Measurements from ENCODE around the gene C1RL.
A peak's percentile ranks its signal among the peaks of the same experiment; 100 is the strongest.

The C1RL gene

DNA sequence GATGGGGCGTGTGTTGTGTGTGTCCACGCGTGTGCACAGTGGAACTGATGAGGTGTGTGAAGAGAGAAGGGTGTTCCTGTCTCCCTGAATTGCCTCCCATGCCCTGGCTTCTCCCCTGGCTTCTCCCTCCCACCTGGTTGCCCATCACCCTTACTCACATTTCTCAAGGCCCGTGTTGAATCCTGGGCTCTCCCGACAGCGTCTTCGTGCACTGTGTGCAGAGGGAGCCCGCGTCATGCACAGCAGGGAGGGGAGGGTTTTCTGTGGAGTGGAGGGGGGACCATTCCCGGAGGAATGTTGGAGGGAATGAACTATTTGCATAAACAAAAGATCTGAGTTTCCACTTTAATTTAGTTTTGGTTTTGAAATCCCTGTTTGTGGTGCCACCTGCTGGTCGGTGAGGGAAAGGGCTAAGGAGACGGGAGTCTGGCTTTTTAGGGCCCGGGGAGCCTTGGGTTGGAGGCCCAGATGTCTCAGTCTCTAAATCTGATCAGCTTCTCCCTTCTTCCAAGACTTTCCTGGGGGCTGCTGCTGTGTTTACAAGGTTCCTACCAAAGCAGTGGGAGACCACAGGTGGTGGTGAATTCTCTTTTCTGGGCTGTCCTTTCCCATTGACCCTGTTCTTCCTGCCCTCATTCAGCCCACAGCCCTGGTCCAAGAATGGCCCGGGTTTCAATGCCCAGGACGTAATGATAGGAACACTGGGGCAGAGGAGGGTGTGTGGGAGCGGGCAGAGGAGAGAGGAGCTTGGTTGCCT lies 16.6 kb downstream of the C1RL start, which contains the start of gene C1R:
TSS of gene C1R (minus strand) at position 217 of the 757 bp plus-strand sequence. CDS start at position 160, 57 bp downstream.
- peak; percentile 71 for DNase-seq (ENCODE audit: low spot score)

DNA sequence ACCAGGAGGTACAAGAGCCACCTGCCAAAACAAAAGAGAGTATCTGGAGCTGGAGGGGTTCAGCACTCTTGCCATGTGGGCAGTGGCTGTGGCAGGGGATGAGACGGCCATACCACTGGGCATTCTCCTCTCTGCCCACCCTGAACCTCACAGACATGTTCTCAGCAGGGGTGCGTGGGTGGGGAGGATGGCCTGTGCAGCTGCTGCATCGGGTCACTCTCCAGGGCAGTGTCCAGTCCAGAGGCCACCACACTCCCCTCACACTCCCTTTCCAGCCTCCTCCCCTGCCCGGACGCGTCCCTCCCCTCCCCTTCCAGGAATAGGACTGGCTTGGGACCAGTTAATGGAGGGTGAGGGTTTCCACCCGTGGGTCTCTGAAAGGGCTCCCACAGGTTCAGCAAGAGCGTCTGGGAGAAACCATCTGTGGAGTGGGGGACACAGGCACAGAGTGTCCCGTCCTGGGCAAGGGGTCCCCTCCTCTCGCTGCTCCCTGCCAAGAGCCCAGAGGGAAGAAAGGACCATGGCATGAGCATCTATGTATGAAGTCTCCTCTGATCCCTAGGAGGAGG lies 17.3 kb downstream of the C1RL start:
- DNase-seq (ENCODE audit: low spot score), result no peak

DNA sequence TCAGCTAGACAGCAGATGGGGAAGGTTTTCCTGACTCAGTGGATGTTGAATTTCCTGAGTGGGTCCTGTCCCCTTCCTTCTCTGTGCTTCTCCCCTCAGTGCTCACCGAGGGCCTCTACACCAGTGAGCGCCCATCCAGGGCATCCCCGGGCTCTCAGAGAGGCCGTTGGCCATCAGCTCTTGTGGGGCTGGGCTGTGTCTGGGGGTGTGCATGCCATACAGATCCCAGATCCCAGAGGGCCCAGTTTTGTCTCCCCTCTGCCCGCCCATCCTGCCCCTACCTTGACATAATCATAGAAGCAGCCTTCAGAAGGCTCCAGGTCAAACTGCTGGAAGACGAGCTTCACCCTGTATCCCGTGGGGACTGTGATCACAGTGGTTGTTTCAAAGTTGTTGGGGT lies 17.8 kb downstream of the C1RL start:
- no peak for DNase-seq (ENCODE audit: low spot score)

DNA sequence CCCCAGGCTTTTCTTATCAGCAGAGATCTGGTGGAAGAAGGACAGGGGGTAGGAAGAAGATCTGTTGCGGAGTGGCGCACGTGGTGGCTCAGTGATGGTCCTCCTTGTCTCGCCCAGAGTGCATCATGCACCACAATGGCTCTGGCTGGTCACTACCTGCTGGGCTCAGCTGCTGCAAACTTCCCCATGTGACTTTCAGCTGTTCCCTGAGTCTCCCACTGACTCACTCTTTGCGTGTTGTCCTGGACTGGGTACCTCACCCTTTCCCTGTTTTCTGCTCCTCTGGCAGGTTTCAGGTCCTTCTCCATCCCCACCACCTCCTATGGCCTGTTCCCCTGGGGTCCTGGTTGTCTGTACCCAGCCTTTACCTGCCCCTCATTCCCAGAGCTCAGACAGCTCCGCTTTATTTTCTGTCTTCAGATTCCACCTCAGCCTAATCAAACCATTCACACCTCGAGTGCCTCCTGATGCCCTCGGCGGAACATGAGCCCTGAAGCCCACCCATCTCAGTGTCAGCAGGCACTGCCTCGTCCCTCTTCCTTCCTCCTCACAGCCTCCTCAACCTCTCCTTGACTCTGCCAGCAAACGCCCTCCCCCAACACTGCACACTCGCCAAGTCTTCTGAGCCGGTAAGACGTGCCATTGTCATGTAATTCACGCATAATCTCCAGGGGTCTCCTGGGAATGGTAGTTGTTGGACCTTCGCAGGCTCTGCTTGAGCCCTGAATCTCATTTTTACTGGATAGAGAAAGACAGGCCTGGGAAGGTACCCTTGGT lies 18.6 kb downstream of the C1RL start:
- no peak for DNase-seq (ENCODE audit: low spot score)

DNA sequence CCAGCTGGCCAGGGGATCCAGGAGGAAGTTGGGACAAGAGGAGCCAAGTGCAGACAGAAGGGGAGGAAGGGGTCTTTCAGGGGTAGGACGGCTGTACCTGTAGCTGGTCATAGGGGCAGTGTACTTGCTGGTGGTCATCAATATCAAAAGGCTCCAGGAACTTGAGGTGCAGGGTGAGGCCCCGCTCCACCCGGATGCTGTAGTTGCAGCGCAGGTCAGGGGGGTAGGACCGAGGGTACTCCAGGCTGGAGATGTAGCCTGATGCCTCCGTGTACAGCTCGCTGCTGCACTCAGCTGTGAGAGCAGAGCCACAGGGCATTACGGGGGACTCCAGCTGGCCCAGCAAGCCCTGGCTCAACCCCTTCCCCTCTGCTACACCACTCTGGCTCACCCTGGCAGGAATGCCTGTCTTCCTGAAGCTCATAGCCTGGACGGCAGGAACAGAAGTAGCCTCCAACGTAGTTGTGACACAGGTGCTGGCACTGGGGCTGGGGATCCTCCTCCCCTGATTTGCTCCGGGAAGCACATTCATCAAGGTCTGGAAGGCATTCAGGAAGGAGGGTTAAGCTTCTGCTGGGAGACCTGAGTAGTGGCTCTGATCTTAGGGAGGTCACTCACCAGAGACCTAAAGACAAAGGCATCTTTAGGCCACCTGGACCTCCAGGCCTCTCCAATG lies 19.7 kb downstream of the C1RL start:
- no peak for DNase-seq (ENCODE audit: low spot score)

DNA sequence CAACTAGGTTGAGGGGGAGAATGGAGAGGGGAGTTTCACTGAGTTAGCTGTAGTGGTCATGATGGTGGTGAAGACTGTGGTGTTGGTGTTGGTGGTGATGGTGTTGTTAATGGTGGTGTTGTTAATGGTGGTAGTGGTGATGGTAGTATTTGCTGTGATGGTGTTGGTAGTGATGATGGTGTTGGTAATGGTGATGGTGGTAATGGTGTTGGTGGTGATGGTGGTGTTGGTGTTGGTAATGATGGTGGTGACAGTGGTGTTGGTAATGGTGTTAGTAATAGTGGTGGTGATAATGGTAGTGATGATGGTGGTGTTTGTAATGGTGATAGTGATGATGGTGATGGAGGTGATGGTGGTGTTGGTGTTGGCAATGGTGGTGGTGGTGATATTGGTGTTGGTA lies 25.9 kb downstream of the C1RL start:
- DNase-seq (ENCODE audit: low spot score), result no peak

DNA sequence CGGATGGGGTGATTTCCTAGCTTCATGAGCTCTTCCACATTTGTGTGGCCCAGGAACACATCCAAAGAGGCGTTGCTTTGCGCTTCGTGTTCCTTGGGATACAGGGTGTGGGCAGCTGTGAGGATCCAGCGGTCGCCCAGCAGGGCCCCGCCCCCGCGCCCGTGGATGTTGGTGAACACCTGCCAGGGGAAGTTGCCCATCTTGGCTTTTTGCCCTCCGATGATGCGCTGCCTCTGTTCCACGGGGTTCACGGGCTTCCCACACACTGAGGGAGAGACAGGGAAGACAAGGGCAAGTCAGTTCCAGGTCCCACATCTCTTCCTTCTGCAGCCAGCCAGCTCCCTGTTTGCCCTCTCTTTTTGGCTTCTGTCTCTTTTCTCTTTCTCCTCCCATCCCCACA lies 28.0 kb downstream of the C1RL start:
- DNase-seq (ENCODE audit: low spot score), result no peak

DNA sequence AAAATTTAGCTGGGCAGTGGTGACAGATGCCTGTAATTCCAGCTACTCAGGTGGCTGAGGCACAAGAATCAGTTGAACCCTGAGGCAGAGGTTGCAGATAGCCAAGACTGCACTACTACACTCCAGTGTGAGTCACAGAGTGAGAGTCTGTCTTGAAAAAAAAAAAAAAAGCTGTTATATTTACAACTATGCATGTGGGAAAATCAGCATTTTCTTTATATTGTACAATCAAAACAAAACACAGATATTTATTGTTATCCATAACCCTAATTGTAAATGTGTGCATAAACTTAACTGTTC lies 29.2 kb downstream of the C1RL start:
- DNase-seq (ENCODE audit: low spot score), result no peak

DNA sequence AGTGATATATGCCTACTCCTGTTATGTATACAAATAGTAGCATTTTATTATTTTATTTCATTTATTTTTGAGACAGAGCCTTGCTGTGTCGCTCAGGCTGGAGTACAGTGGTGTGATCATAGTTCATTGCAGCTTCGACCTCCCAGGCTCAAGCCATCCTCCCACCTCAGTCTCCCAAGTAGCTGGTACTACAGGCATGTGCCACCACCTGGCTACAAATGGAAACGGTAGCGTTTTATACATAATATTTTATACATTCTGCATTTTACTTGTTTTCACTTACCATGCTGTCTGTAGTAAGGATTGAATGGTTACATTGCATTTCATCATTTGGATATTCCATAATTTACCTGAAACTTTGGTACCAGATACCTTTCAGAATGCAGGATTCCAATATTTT lies 30.9 kb downstream of the C1RL start:
- no peak for DNase-seq (ENCODE audit: low spot score)

DNA sequence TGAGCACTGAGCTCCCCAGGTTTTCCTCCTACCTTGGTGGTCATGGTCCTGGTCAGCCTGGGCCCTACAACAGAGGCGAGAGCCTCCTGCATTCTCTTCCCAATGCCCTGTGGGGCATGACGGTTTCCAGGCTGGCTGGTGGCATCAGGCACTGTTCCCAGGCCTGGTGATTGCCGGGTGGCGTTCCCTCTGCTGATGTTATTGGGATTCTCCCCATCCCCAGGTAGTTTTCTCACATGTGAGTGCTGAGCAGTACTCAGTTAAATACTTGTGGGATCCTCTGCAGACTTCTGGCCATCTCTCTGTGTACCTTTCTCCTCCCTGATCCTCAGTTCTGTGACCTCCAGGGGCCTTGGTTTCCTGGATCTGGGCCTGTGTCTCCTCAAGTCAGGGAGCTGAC lies 32.5 kb downstream of the C1RL start:
- DNase-seq (ENCODE audit: low spot score), result no peak

DNA sequence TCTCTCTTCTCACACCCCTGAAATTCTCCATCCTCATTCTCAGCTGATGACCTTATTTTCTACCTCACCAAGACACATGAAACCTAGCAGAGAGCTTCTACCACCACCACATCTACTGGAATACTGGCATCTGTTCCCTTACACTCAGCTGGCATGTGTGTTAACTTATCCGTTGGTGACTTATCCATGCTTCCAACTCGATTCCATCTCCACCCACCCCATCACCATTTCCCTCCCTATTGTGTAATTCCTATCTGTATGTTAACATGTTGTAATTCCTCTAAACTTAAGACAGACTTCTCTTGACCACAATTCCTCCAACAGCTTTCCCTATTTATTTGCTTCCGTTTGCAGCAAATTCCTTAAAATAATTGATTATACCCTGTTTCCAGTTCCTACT lies 33.1 kb downstream of the C1RL start:
- no peak for DNase-seq (ENCODE audit: low spot score)

DNA sequence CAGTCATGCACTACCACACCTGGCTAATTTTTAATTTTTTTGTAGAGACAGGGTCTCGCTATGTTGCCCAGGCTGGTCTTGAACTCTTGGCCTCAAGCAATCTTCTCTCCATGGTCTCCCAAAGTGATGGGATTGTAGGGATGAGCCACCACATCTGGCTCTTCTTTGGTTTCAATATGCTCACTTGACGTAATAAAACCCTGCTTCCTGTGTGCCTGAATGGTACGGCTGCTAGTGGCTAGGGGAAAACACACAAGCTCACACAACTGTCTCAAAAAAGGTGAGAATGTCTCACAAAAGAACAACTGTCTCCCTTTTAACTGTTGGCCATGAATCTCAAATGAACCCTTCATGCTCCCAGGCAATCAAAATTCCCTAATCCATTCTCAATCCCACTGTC lies 33.5 kb downstream of the C1RL start:
- no peak for DNase-seq (ENCODE audit: low spot score)

DNA sequence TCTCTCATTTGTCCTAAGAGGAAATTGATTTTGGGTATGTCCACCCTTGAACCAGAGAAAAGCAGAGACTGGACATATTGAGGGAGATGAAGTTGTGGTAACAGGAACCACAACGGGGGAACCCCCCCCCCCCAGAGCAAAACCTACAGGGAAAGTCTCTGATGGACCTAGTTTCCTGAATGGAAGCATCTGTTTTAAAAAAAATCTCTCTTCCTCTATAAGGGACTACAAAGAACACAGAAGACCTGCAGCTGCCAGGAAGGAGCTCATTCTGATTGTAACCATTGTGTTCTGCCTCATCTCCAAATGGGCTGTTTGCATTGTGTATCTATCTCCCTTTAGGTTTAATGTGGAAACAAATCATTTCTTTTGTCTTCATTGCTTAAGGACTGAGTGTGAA lies 35.1 kb downstream of the C1RL start:
- no peak for DNase-seq (ENCODE audit: low spot score)

DNA sequence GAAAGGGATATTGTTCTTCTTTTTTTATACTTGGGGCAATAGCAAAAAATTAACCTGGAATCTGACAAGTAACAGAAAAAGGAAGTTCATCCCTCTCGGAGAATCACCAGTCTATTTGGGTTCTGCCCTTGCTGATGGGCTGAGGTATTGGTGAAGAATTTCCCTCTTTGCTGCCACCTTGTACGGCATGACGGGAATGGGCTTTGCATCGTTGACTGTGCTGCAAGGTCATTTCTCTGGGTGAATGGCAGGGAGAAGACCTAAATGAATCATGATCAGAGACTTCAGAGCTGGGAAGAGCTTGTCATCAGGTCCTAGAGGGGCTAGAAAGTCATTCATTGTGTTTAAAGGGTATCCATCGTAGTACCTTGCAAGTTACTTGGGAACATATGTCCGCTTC lies 36.5 kb downstream of the C1RL start:
- no peak for DNase-seq (ENCODE audit: low spot score)

DNA sequence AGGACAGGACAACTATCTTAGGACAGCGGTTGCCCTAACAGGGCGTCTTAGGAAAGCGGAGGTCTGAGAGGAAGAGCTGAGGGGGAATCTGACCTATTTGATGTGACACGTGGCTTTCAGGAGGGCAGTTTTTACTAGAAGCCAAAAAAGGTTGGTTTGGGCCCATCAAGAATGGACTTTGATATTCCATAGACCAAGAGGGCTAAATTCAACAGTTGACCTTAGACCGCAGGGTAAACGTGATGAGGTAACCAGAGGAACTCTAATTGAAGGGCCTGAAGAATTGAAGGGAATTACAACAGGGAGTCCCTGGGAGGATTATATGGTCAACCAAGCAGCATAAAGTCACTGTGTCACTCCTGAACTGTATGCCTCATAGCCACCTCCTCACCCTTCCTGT lies 37.0 kb downstream of the C1RL start:
- DNase-seq (ENCODE audit: low spot score), result no peak

DNA sequence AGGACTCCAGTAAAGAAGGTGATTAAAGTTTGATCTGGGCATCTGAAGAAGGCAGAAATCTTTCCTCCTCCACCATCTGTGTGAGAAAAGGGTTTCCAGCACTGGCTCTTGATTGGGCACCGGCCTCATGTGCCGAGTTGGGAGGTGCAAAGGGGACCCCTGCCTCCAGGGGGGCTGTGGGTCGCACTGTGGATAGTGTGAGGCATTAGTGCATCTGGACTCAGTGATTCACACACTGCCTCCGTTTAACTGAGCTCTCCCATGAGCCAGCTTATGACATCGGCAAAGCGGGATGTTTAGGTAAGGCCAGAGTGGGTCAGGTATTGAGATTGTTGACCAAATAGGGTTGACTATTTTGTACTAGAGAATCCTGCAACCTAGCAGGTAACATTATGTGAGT lies 39.6 kb downstream of the C1RL start:
- no peak for DNase-seq (ENCODE audit: low spot score)

DNA sequence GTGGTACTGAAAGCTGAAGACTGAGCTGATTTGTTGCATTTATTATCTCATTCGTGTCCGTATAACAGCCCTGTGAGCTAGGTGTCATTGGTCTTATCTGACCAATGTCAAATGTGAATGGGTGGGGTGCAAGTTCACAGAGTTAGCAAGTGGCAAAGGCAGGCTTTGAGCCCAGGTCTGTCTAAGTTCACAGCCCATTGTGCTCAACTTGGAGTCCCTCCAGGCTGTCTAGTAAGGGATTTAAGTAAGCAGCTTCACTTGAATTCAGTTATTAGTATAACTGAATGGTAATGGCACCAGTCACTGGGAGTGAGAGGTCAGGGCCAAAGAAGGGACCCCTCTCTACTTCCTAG lies 40.0 kb downstream of the C1RL start:
- DNase-seq (ENCODE audit: low spot score), result no peak

DNA sequence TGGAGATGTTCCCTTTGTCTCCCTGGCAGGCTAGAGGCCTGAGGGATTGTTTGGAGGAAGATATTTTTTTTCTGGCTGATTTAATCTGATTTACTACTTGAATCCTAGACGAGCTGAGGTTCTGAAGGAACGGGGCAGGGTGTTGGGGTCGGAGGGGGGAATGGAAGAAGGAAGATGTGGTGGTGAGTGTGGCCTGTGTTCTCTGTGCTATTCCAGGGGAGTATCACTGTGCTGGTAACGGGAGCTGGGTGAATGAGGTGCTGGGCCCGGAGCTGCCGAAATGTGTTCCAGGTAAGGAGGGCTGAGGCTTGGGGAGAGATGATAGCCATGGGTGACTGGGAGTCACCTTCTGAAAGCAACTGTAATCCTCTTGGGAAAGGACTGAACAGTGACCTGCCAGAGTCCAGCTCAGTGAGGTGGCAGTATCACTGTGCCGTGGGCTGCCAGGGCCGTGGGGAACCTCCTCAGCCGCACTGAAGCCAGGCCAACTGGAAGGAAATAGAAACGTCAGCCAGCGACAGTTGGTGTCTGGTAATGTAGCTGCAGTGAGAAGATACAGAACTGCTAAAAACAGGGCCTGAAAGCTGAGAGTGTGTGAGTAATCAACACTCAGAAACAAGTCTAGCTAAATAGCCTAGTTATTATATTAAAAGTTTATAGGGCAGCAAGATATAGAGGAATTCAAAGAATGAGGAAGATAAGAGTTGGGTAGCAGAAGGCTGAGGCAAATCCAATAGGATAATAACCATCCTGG lies 40.6 kb downstream of the C1RL start:
- DNase-seq (ENCODE audit: low spot score), result peak; percentile 29

DNA sequence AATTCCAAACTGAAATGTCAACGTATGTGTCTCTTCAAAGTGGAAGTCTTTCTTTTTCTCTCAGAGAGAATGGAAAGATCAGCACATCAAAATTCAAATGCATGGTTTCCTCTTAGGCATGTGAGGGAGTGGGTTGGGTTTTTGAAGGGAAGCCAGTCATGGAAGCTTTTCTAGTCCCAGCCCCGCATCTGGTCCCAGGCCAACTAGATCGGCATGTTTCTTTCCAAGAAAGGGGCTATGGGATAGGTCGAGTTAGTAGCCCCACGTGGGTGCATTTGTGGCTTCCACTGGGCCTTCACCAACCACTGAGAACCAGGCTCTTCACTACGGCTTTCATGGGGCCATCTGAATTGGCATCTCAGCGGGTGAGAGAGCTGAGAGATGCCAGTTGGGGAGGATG lies 41.9 kb downstream of the C1RL start:
- DNase-seq (ENCODE audit: low spot score), result no peak

DNA sequence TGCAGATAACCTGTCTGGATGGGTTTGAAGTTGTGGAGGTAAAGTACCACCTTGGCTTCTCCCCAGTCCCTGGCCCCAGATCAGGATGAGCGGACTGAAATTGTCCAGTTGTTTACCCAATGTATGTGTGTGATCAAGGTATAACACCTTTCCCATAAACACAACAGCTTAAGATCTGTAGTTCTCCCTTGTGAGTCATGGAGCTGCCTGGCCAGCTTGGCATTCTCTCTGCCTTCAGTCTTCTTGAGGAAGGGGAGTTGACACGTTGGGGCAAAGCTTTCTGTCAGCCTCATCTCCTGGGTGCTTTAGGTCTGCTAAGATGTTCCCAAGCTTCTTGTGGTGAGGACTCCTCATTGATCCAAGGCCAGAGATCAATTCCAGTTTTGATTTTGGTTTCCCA lies 42.4 kb downstream of the C1RL start:
- DNase-seq (ENCODE audit: low spot score), result no peak

DNA sequence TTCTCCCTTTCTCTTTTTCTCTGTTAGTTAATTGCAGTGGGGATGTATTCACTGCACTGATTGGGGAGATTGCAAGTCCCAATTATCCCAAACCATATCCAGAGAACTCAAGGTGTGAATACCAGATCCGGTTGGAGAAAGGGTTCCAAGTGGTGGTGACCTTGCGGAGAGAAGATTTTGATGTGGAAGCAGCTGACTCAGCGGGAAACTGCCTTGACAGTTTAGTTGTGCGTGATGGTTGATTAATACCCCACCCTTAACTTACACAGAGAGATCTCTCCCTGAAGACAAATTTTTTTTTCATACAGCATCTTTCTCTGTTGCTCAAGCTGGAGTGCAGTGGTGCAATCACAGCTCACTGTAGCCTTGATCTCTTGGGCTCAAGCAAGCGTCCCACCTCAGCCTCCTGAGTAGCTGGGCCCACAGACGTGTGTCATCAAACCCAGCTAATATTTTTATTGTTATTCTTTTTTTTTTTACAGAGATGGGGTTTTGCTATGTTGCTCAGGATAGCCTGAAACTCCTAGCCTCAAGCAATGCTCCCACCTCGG lies 43.9 kb downstream of the C1RL start:
- DNase-seq (ENCODE audit: low spot score), result no peak

DNA sequence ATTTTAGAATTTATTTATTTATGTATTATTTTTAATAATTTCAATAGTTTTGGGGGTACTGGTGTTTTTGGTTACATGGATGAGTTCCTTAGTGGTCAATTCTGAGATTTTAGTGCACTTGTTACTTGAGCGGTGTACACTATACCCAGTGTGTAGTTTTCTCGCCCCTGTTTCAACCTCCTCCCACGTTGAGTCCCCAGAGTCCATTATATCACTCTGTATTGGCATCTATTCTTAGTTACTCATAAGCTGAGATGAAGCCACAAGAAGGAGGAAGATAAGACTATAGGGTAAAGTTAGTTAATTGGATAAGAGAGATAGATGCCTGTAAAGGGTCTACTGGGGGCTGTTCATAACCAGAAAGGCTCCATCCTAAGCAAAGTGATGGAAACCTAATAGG lies 44.5 kb downstream of the C1RL start:
- no peak for DNase-seq (ENCODE audit: low spot score)

Data from LoVo (cell line).